SK-N-SH (cell line): ENCODE data around the gene IGF2R. TPM values are rescaled to one million over a fixed set of nuclear protein-coding genes. Genes with fewer than 3 reads are reported as not detected.

Experiments used
- CTCF ChIA-PET: fragments of 300-600, 350-600 bp; formaldehyde crosslinking; extraction: SDS; loops from one replicate; lab custom pipeline; 2021; lab: Yijun Ruan, JAX
- POLR2A ChIA-PET: fragments of 350-600 bp; sonication (Branson Sonifier 250); formaldehyde crosslinking; extraction: SDS; loops from one replicate; lab custom pipeline; 2020; ENCODE audit warnings: antibody characterized with exemption, inconsistent platforms; lab: Yijun Ruan, JAX
- DNase-seq: peaks from one replicate; pipeline ENCODE4 v3.0.0; 2012
- H2AFZ ChIP-seq: fragments of 200-600 bp; sonication (generic); 2 replicates; pipeline ENCODE4 v1.8.1; 2016; ENCODE audit warnings: antibody characterized with exemption, mild to moderate bottlenecking, low read depth
- H3F3A ChIP-seq: fragments of 200-600 bp; sonication (generic); replicated peaks from 2 replicates; pipeline ENCODE3; 2016; ENCODE audit warnings: antibody characterized with exemption, mild to moderate bottlenecking; ENCODE audit not compliant: insufficient read depth
- H3K27ac ChIP-seq, 2 experiments: fragments of 200-500 bp in 1 of 2; fragments of 200-600 bp in 1 of 2; sonication (Bioruptor generic) in 1 of 2; sonication (generic), shearing (Covaris generic) in 1 of 2; 2 replicates each; pipeline versions ENCODE4 v1.5.1 to v1.6.1; 2014 to 2016; ENCODE audit warnings: low read depth in 2 of 2, inconsistent platforms in 1 of 2, low read length in 1 of 2, mild to moderate bottlenecking in 1 of 2, mixed read lengths in 1 of 2
- H3K27me3 ChIP-seq: fragments of 200-600 bp; sonication (generic), shearing (Covaris generic); 2 replicates; pipeline ENCODE4 v1.6.1; 2016; ENCODE audit warnings: mixed run types; ENCODE audit not compliant: insufficient read depth
- H3K36me3 ChIP-seq, 2 experiments: fragments of 200-500 bp in 1 of 2; fragments of 200-600 bp in 1 of 2; sonication (Bioruptor generic) in 1 of 2; sonication (generic) in 1 of 2; replicated peaks in 1 of 2; 2 replicates each; pipeline versions ENCODE3 to v1.5.1; 2014 to 2016; ENCODE audit warnings: low read length in 1 of 2, mild to moderate bottlenecking in 1 of 2; ENCODE audit not compliant: insufficient read depth in 2 of 2, control insufficient read depth in 1 of 2
- H3K4me1 ChIP-seq, 2 experiments: fragments of 200-500 bp in 1 of 2; fragments of 200-600 bp in 1 of 2; sonication (Bioruptor generic) in 1 of 2; sonication (generic), shearing (Covaris generic) in 1 of 2; 2 replicates each; pipeline versions ENCODE4 v1.5.1 to v1.6.1; 2014 to 2016; ENCODE audit warnings: low read depth in 1 of 2, low read length in 1 of 2, mixed run types in 1 of 2; ENCODE audit not compliant: insufficient read depth in 2 of 2, control insufficient read depth in 1 of 2
- H3K4me2 ChIP-seq: fragments of 200-600 bp; sonication (generic), shearing (Covaris generic); 2 replicates; pipeline ENCODE4 v1.6.1; 2017; ENCODE audit warnings: mixed run types
- H3K4me3 ChIP-seq, 2 experiments: fragments of 200-500 bp in 1 of 2; fragments of 200-600 bp in 1 of 2; sonication (Bioruptor generic) in 1 of 2; sonication (generic), shearing (Covaris generic) in 1 of 2; 2 replicates each; pipeline versions ENCODE4 v1.5.1 to v1.8.1; 2014 to 2016; ENCODE audit warnings: low read depth in 2 of 2, inconsistent platforms in 1 of 2, low read length in 1 of 2, mild to moderate bottlenecking in 1 of 2, mixed read lengths in 1 of 2, moderate library complexity in 1 of 2
- H3K79me2 ChIP-seq: fragments of 200-600 bp; sonication (generic); 2 replicates; pipeline ENCODE4 v1.8.1; 2017; ENCODE audit warnings: mild to moderate bottlenecking; ENCODE audit not compliant: insufficient read depth
- H3K9ac ChIP-seq: fragments of 200-600 bp; sonication (generic); 2 replicates; pipeline ENCODE4 v1.6.1; 2017; ENCODE audit warnings: mixed run types
- H3K9me2 ChIP-seq: fragments of 200-600 bp; sonication (generic); 2 replicates; pipeline ENCODE4 v1.6.1; 2017; ENCODE audit warnings: mixed run types
- H3K9me3 ChIP-seq: fragments of 200-600 bp; sonication (generic); 2 replicates; pipeline ENCODE4 v1.6.1; 2017; ENCODE audit warnings: mixed run types, mild to moderate bottlenecking, moderate library complexity
- H4K20me1 ChIP-seq: fragments of 200-600 bp; sonication (generic); 2 replicates; pipeline ENCODE4 v1.6.1; 2017; ENCODE audit warnings: mild to moderate bottlenecking, mixed run types; ENCODE audit not compliant: insufficient read depth
- FOSL2 ChIP-seq: IDR thresholded peaks from 2 replicates; pipeline ENCODE4 v1.4.0; 2012; ENCODE audit warnings: low read depth, mild to moderate bottlenecking, moderate library complexity, borderline replicate concordance
- FOXJ3 ChIP-seq: sonication (generic); formaldehyde crosslinking; IDR thresholded peaks from 2 replicates; pipeline ENCODE4 v1.5.1; 2020; ENCODE audit warnings: mild to moderate bottlenecking, missing genetic modification reagents
- GATA2 ChIP-seq: sonication (generic); formaldehyde crosslinking; IDR thresholded peaks from 2 replicates; pipeline ENCODE4 v1.5.0; 2020; ENCODE audit warnings: mild to moderate bottlenecking, missing genetic modification reagents
- NRF1 ChIP-seq: IDR thresholded peaks from 2 replicates; pipeline ENCODE4 v1.6.1; 2012; ENCODE audit warnings: low read depth, mild to moderate bottlenecking, low read length
- RCOR1 ChIP-seq: fragments of 150-350 bp; IDR thresholded peaks from 2 replicates; pipeline ENCODE4 v1.6.1; 2017; ENCODE audit warnings: antibody characterized with exemption, low read length
- SIN3A ChIP-seq: IDR thresholded peaks from 2 replicates; pipeline ENCODE4 v1.6.1; 2012; ENCODE audit warnings: low read depth, mild to moderate bottlenecking, low read length, moderate library complexity, borderline replicate concordance
- TCF12 ChIP-seq: IDR thresholded peaks from 2 replicates; pipeline ENCODE4 v1.4.0; 2012
- WGBS: methylation state at CpG from one replicate; pipeline ENCODE4 v1.1.6; 2017; ENCODE audit warnings: low lambda C conversion rate; 5-methylcytosine and 5-hydroxymethylcytosine counted together
- polyA plus RNA-seq, 3 experiments: library from polyadenylated mRNA; depleted of rRNA; stranded (reverse); fragments of >200 nt; gene quantifications; 2 replicates each; pipeline ENCODE4 v1.2.3, GENCODE V29; 2012
- TF ChIP-seq, protein P1 (sequence below): IDR thresholded peaks from 2 replicates; pipeline ENCODE4 v1.6.1; 2012; ENCODE audit warnings: mild to moderate bottlenecking, low read depth, low read length, moderate library complexity

IGF2R gene
- polyA plus RNA-seq, 1 of the 3 experiments (the other 2 are of a cell fraction) = 45.0 TPM

DNA sequence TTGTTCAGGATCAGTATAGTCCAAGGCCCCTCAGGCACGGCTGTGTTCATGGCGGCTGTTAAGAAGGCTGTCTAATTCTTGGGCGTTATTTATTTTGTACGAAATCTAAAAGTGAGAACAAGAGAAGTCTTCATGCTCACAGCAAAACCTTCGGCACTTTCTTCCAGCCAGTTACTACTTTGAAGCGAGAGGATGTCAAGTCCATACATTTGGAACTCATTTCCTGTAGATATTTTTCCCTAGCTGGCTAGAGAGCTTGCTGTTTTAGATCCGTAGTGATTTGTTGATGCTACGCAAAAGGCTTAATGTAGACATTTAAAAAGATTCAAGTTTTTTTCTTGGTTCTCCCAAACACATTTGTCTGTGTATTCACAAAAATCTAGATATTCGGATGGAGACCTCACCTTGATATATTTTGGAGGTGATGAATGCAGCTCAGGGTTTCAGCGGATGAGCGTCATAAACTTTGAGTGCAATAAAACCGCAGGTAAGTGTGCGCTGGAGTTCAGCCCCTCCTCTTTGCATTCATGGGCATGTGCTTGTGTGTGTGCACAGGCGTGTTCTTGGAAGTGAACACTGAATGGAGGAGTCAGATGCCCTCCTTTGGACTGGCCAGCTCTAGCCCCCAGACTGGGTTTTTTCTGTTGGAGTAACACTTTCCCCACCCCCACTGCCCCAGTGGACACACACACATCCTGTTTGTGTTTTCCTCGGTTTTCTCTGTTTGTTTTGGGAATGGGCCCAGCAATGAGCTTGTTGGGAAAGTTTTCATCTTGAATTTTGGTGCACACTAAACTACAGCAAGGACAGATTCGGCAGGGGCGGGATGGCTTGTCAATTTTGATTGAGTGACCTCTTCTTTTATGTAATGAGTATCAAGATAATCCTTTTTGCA lies 65.4 kb downstream of the IGF2R start (continued):
- TF ChIP-seq, protein P1, sequence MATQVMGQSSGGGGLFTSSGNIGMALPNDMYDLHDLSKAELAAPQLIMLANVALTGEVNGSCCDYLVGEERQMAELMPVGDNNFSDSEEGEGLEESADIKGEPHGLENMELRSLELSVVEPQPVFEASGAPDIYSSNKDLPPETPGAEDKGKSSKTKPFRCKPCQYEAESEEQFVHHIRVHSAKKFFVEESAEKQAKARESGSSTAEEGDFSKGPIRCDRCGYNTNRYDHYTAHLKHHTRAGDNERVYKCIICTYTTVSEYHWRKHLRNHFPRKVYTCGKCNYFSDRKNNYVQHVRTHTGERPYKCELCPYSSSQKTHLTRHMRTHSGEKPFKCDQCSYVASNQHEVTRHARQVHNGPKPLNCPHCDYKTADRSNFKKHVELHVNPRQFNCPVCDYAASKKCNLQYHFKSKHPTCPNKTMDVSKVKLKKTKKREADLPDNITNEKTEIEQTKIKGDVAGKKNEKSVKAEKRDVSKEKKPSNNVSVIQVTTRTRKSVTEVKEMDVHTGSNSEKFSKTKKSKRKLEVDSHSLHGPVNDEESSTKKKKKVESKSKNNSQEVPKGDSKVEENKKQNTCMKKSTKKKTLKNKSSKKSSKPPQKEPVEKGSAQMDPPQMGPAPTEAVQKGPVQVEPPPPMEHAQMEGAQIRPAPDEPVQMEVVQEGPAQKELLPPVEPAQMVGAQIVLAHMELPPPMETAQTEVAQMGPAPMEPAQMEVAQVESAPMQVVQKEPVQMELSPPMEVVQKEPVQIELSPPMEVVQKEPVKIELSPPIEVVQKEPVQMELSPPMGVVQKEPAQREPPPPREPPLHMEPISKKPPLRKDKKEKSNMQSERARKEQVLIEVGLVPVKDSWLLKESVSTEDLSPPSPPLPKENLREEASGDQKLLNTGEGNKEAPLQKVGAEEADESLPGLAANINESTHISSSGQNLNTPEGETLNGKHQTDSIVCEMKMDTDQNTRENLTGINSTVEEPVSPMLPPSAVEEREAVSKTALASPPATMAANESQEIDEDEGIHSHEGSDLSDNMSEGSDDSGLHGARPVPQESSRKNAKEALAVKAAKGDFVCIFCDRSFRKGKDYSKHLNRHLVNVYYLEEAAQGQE = no peak
- no peak for TF ChIP-seq SIN3A
- no peak for TF ChIP-seq RCOR1

DNA sequence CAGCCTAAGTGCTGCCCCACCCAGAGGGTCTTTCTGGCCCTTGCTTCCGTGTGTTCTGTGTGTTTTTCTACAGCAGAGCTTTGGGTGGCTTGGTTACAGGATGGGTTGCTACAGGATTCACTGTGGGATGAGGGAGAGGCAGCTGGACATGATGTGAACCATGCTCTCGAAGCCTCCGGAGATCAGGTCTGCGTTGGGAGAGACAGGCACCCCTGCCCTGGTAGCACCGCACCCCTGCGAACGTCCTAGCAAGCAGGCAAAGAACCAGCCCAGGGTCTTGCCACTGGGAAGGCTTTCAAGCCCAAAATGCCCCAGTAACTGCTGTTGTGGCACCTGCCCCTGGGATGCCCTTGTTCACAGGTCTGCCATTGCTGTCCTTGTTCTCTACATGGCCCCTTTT lies 66.4 kb downstream of the IGF2R start:
- H3K4me2 ChIP-seq = no peak overlapping the region
- H3K9me3 ChIP-seq = no peaks in the 10 kb centered on the region
- H4K20me1 ChIP-seq = no peaks in the 10 kb centered on the region; the same call in 1 of the 2 replicates
- no peak for TF ChIP-seq RCOR1
- TF ChIP-seq TCF12 = no peak
- no peak for TF ChIP-seq SIN3A
- no peak for TF ChIP-seq GATA2 (CRISPR knock-in tag)
- no peak for TF ChIP-seq NRF1
- no peak for TF ChIP-seq FOXJ3
- TF ChIP-seq, all 33 proteins: peak for 0
- Histone ChIP-seq H3K27me3 (no peaks in the 10 kb centered on the region), H3K9me2 (no peaks in the 10 kb centered on the region), H3K4me3 (no peak overlapping the region), H3K27ac (no peak overlapping the region), H3K4me1 (peaks cover 3 to 6% of the 10 kb centered on the region in 2 experiments; a peak in 3 of 4 replicates), H3K9ac (no peak overlapping the region), H3K36me3 (peaks cover 34 to 48% of the 10 kb centered on the region in 2 experiments), H3F3A (peaks cover 11% of the 10 kb centered on the region), H3K79me2 (peaks cover 6% of the 10 kb centered on the region; the same call in 1 of the 2 replicates), H2AFZ (no peak overlapping the region)
- CTCF ChIA-PET = no interaction called here
- POLR2A ChIA-PET = no interaction called here
- DNase-seq = no peak
- WGBS = 100% methylated on average over 1 of the region's 7 CpGs

DNA sequence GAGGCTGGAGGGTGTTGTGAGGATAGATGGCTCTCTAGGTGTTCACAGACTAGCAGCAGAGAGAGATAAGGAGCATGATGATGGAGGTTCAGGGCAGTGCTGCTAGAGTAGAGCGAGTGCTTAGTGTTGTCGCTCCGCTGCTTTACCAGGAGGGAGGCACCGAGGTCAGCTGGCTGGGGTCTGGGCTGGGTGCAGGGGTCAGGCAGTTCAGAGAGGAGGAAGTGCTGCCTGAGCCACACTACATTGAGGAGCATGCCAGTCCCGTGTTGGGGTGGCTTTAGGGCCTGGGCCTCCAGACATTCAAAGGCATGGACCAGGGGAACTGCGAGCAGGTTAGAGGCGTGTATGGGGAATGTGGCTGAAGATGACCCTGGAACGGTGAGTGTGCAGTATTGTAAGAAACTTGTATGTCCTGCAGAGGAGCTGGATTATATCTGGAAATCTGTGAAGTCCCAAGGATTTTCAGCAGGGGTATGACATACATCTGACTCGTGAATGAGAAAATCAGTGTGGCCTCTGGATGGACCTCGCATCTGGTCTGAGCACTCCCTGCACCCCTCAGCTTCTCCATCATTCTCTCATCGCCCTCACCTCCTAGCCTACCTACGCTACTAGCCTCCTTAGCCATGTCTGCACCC lies 66.9 kb downstream of the IGF2R start:
- 89% methylated on average over 11 of the region's 12 CpGs for WGBS
- no peak overlapping the region for H3K4me2 ChIP-seq
- H3K9ac ChIP-seq = no peak overlapping the region

More for the DNA sequence above, 66.9 kb downstream of the IGF2R start:
- no peak for DNase-seq
- H3K9me3 ChIP-seq = no peaks in the 10 kb centered on the region
- peaks cover 34 to 52% of the 10 kb centered on the region in 2 experiments for H3K36me3 ChIP-seq
- H3F3A ChIP-seq = peaks cover 11% of the 10 kb centered on the region
- no peak overlapping the region for H3K4me3 ChIP-seq
- peaks cover 0 to 2% of the 10 kb centered on the region in 2 experiments; a peak in 1 of 4 replicates for H3K4me1 ChIP-seq
- ChIA-PET CTCF (no interaction called here), POLR2A (interaction anchor here (0.7 kb wide), 1 partner anchor 632 kb away, joined by 7 read pairs; no protein-coding TSS in a partner anchor)
- peak overlapping the region in 1 of 2 experiments; percentile 66; a peak in 2 of 4 replicates for H3K27ac ChIP-seq
- no peak overlapping the region for H2AFZ ChIP-seq
- H3K79me2 ChIP-seq = peaks cover 2% of the 10 kb centered on the region; the same call in 1 of the 2 replicates
- H4K20me1 ChIP-seq = no peaks in the 10 kb centered on the region; the same call in 1 of the 2 replicates
- no peaks in the 10 kb centered on the region for H3K27me3 ChIP-seq
- no peaks in the 10 kb centered on the region for H3K9me2 ChIP-seq
- TF ChIP-seq FOSL2 = no peak
